PC-9 (cell line): ENCODE measurements around the gene CDKN1B. TPM values are rescaled to one million over a fixed set of nuclear protein-coding genes. Genes with fewer than 3 reads are reported as not detected.

Source experiments
- BruUV-seq: library from RNA; stranded (reverse); fragments of 400-500 nt; replicated peaks from 2 replicates; lab custom pipeline; 2021; lab: Mats Ljungman, UMichigan
- CTCF ChIA-PET: fragments of 300-600 bp; sonication (Branson Sonifier 250); formaldehyde crosslinking; loops from one replicate; lab custom pipeline; 2022; ENCODE audit warnings: antibody characterized with exemption; lab: Charles Lee
- POLR2A ChIA-PET: fragments of 300-600 bp; sonication (Branson Sonifier 250); formaldehyde crosslinking; loops from one replicate; lab custom pipeline; 2022; ENCODE audit warnings: antibody characterized with exemption; ENCODE audit not compliant: unreplicated experiment; lab: Charles Lee
- DNase-seq, 2 experiments: peaks; one replicate each; pipeline versions ENCODE4 v3.0.0 to v3.0.0-alpha.2; 2015 to 2022; ENCODE audit warnings: mixed read lengths in 1 of 2
- H2AFZ ChIP-seq: fragments of 200-600 bp; sonication (generic); 2 replicates; pipeline ENCODE4 v1.8.1; 2017; ENCODE audit warnings: antibody characterized with exemption
- H3F3A ChIP-seq: fragments of 200-600 bp; sonication (generic); 2 replicates; pipeline ENCODE4 v1.8.1; 2017; ENCODE audit warnings: antibody characterized with exemption, mild to moderate bottlenecking, low read depth; ENCODE audit not compliant: insufficient read depth
- H3K27ac ChIP-seq: fragments of 200-600 bp; sonication (generic); 2 replicates; pipeline ENCODE4 v1.6.1; 2016; ENCODE audit warnings: mixed run types
- H3K27me3 ChIP-seq: fragments of 200-600 bp; sonication (generic); 2 replicates; pipeline ENCODE4 v1.6.1; 2016; ENCODE audit warnings: low read depth, mixed run types; ENCODE audit not compliant: insufficient read depth
- H3K36me3 ChIP-seq: fragments of 200-600 bp; sonication (generic); 2 replicates; pipeline ENCODE4 v1.6.1; 2016; ENCODE audit warnings: low read depth, mixed run types
- H3K4me1 ChIP-seq: fragments of 200-600 bp; sonication (generic); replicated peaks from 2 replicates; pipeline ENCODE4 v1.6.1; 2016; ENCODE audit warnings: mixed run types; ENCODE audit not compliant: insufficient read depth
- H3K4me2 ChIP-seq: fragments of 200-600 bp; sonication (generic); 2 replicates; pipeline ENCODE4 v1.6.1; 2017; ENCODE audit warnings: mixed run types
- H3K4me3 ChIP-seq: fragments of 200-600 bp; sonication (generic); 2 replicates; pipeline ENCODE4 v1.6.1; 2016; ENCODE audit warnings: mixed run types
- H3K79me2 ChIP-seq: fragments of 200-600 bp; sonication (generic); 2 replicates; pipeline ENCODE4 v1.6.1; 2017; ENCODE audit warnings: low read depth, mixed run types
- H3K9me2 ChIP-seq: fragments of 200-600 bp; sonication (generic); 2 replicates; pipeline ENCODE4 v1.8.1; 2017; ENCODE audit warnings: mild to moderate bottlenecking; ENCODE audit not compliant: insufficient read depth
- H3K9me3 ChIP-seq: fragments of 200-600 bp; sonication (generic); 2 replicates; pipeline ENCODE4 v1.8.1; 2016; ENCODE audit warnings: low read depth; ENCODE audit not compliant: insufficient read depth
- H4K20me1 ChIP-seq: fragments of 200-600 bp; sonication (generic); 2 replicates; pipeline ENCODE4 v1.8.1; 2017; ENCODE audit not compliant: insufficient read depth
- CTCF ChIP-seq: fragments of 200-600 bp; sonication (generic); conservative IDR thresholded peaks from 2 replicates; pipeline ENCODE4 v1.6.1; 2017; ENCODE audit warnings: mixed run types, antibody characterized with exemption, mild to moderate bottlenecking, moderate library complexity
- EZH2 ChIP-seq: fragments of 200-600 bp; sonication (generic); IDR thresholded peaks from 2 replicates; pipeline ENCODE4 v1.8.0; 2017; ENCODE audit warnings: antibody characterized with exemption, low read depth
- intact Hi-C: fragments of 100-400 bp; cut with micrococcal nuclease; formaldehyde crosslinking; loops from one replicate; pipeline ENCODE4 v1.10.0; 2022; ENCODE audit not compliant: unreplicated experiment
- total RNA-seq: library from RNA; stranded (reverse); gene quantifications from 2 replicates; pipeline ENCODE4 v1.2.3, GENCODE V29; 2021

Gene CDKN1B
- total RNA-seq, 1 experiment from 2014 or later, result 67.5 TPM

- Histone ChIP-seq H3K4me2 (peak overlapping the region; percentile 100), H3K27ac (peak overlapping the region; percentile 98), H3F3A (peaks cover 28% of the 10 kb centered on the region), H3K9me3 (no peaks in the 10 kb centered on the region), H3K79me2 (peaks cover 63% of the 10 kb centered on the region), H3K4me3 (peak overlapping the region; percentile 96), H4K20me1 (peaks cover 8% of the 10 kb centered on the region), H3K9me2 (no peaks in the 10 kb centered on the region), H3K36me3 (peaks cover 42% of the 10 kb centered on the region), H2AFZ (peak overlapping the region; percentile 78), H3K4me1 (peaks cover 46% of the 10 kb centered on the region), H3K27me3 (no peaks in the 10 kb centered on the region)
- TF ChIP-seq EZH2, result no peak
- TF ChIP-seq CTCF, result no peak
- DNase-seq, result peak in 1 of 2 experiments; percentile 20
- CTCF ChIA-PET, result no interaction called here
- BruUV-seq, result TSS peak; percentile 61
- POLR2A ChIA-PET, result interaction anchor here (0.6 to 0.7 kb wide), 2 partner anchors 86 to 1153 kb away, joined by 9 read pairs; no protein-coding TSS in a partner anchor
- intact Hi-C loops, result loop anchor here (1.0 to 5.0 kb wide), 6 partner anchors 8 to 1995 kb away; partner anchors contain the start of genes GPR19 and YBX3
Observed at GRCh38 chr12:12717586-12718380, 615 bp downstream of the CDKN1B start.

- Histone ChIP-seq H3K79me2 (peaks cover 69% of the 10 kb centered on the region), H3K9me3 (no peaks in the 10 kb centered on the region), H3K4me1 (peaks cover 49% of the 10 kb centered on the region), H3K36me3 (peaks cover 43% of the 10 kb centered on the region), H3K27ac (peak overlapping the region; percentile 98), H3K9me2 (no peaks in the 10 kb centered on the region), H2AFZ (no peak overlapping the region; the same call in 1 of the 2 replicates), H4K20me1 (peaks cover 8% of the 10 kb centered on the region), H3K4me2 (peak overlapping the region; percentile 100), H3K27me3 (no peaks in the 10 kb centered on the region), H3F3A (peaks cover 29% of the 10 kb centered on the region), H3K4me3 (peak overlapping the region; percentile 96)
- TF ChIP-seq CTCF, result no peak
- TF ChIP-seq EZH2, result no peak
- no peak for DNase-seq
- BruUV-seq, result no TSS peak
- POLR2A ChIA-PET, result interaction anchor here (0.6 kb wide), 1 partner anchor 86 kb away, joined by 9 read pairs; no protein-coding TSS in a partner anchor
- CTCF ChIA-PET, result no interaction called here
- intact Hi-C loops, result loop anchor here (5.0 kb wide), 2 partner anchors 379 to 1996 kb away; partner anchors contain the start of gene YBX3
Observed at GRCh38 chr12:12718381-12718759, 1.2 kb downstream of the CDKN1B start.

GRCh38 chr12:12718853-12719252 lies 1.7 kb downstream of the CDKN1B start:
- H3K4me3 ChIP-seq, result peak overlapping the region; percentile 96
- POLR2A ChIA-PET, result no interaction called here

More at GRCh38 chr12:12718853-12719252, 1.7 kb downstream of the CDKN1B start:
- no peaks in the 10 kb centered on the region for H3K9me2 ChIP-seq
- H3K9me3 ChIP-seq, result no peaks in the 10 kb centered on the region
- intact Hi-C loops, result loop anchor here (5.0 kb wide), 2 partner anchors 378 to 1997 kb away; partner anchors contain the start of gene YBX3
- peak overlapping the region; percentile 100 for H3K4me2 ChIP-seq
- H3F3A ChIP-seq, result peaks cover 31% of the 10 kb centered on the region
- no peaks in the 10 kb centered on the region for H3K27me3 ChIP-seq
- H3K27ac ChIP-seq, result peak overlapping the region; percentile 98
- peaks cover 74% of the 10 kb centered on the region for H3K79me2 ChIP-seq
- TF ChIP-seq EZH2 (no peak), CTCF (no peak)
- CTCF ChIA-PET, result no interaction called here
- peaks cover 49% of the 10 kb centered on the region for H3K4me1 ChIP-seq
- peaks cover 43% of the 10 kb centered on the region for H3K36me3 ChIP-seq
- DNase-seq, result no peak
- no TSS peak for BruUV-seq
- peaks cover 8% of the 10 kb centered on the region for H4K20me1 ChIP-seq
- no peak overlapping the region for H2AFZ ChIP-seq
